CD4-positive, alpha-beta memory T cell (primary cell): Measurements from ENCODE around the gene INHBC. TPM values are rescaled to one million over a fixed set of nuclear protein-coding genes. Genes with fewer than 3 reads are reported as not detected.
"Not testable (repeated sequence)": the region's sequence is repeated elsewhere in the genome, so short reads cannot be mapped to it uniquely, and the experiment has no call there.

Experiments used
- CTCF ChIA-PET: fragments of 350-600 bp; sonication (Branson Sonifier 250); formaldehyde crosslinking; loops from one replicate; lab custom pipeline; 2021; ENCODE audit warnings: inconsistent platforms; ENCODE audit not compliant: partially characterized antibody; lab: Charles Lee
- POLR2A ChIA-PET: fragments of 350-600 bp; sonication (Branson Sonifier 250); formaldehyde crosslinking; loops from one replicate; lab custom pipeline; 2021; ENCODE audit not compliant: partially characterized antibody; lab: Charles Lee
- DNase-seq, 5 donors: peaks; one replicate each; pipeline versions ENCODE4 v3.0.0 to v3.0.0-alpha.2; 2020 to 2022; ENCODE audit warnings: mixed read lengths in 1 of 5
- H3K27ac ChIP-seq: one replicate; pipeline ENCODE4 v1.7.0; 2013; ENCODE audit warnings: low read depth, low read length
- H3K27me3 ChIP-seq: 2 replicates; pipeline ENCODE4 v1.7.0; 2013; ENCODE audit warnings: mild to moderate bottlenecking, low read length, moderate library complexity; ENCODE audit not compliant: insufficient read depth
- H3K36me3 ChIP-seq: 2 replicates; pipeline ENCODE4 v1.7.0; 2013; ENCODE audit warnings: mild to moderate bottlenecking, low read length, moderate library complexity; ENCODE audit not compliant: insufficient read depth
- H3K4me1 ChIP-seq: 2 replicates; pipeline ENCODE4 v1.7.0; 2013; ENCODE audit warnings: mild to moderate bottlenecking, low read length, moderate library complexity; ENCODE audit not compliant: insufficient read depth
- H3K4me3 ChIP-seq, 2 donors: one replicate each; pipeline ENCODE4 v1.7.0; 2013; ENCODE audit warnings: low read length in 2 of 2, mild to moderate bottlenecking in 1 of 2
- H3K9me3 ChIP-seq, 2 donors: one replicate each; pipeline ENCODE4 v1.7.0; 2013; ENCODE audit warnings: low read length in 2 of 2, control low read depth in 1 of 2; ENCODE audit not compliant: control insufficient read depth in 1 of 2
- H3K27ac Mint-ChIP-seq, 7 donors: one replicate each; pipeline ENCODE4 v1.8.0; 2020 to 2021; ENCODE audit warnings: mixed read lengths in 7 of 7, mild to moderate bottlenecking in 6 of 7, inconsistent platforms in 3 of 7, moderate library complexity in 3 of 7
- H3K27me3 Mint-ChIP-seq, 2 donors: one replicate each; pipeline ENCODE4 v1.8.0; 2020 to 2021; ENCODE audit warnings: mixed read lengths in 2 of 2
- H3K36me3 Mint-ChIP-seq, 2 donors: one replicate each; pipeline ENCODE4 v1.8.0; 2020 to 2021; ENCODE audit warnings: mixed read lengths in 2 of 2, inconsistent platforms in 1 of 2, mild to moderate bottlenecking in 1 of 2
- H3K4me1 Mint-ChIP-seq, 4 donors: one replicate each; pipeline ENCODE4 v1.8.0; 2020 to 2021; ENCODE audit warnings: mixed read lengths in 4 of 4, mild to moderate bottlenecking in 1 of 4
- H3K4me3 Mint-ChIP-seq, 8 donors: one replicate each; pipeline ENCODE4 v1.8.0; 2020 to 2021; ENCODE audit warnings: mixed read lengths in 8 of 8, mild to moderate bottlenecking in 7 of 8, moderate library complexity in 6 of 8, inconsistent platforms in 3 of 8
- H3K9me3 Mint-ChIP-seq, 8 donors: one replicate each; pipeline ENCODE4 v1.8.0; 2020 to 2021; ENCODE audit warnings: mixed read lengths in 8 of 8, mild to moderate bottlenecking in 5 of 8, inconsistent platforms in 3 of 8, moderate library complexity in 1 of 8
- intact Hi-C: fragments of 100-400 bp; cut with micrococcal nuclease; formaldehyde crosslinking; loops from one replicate; pipeline ENCODE4 v1.15.1; 2023
- polyA plus RNA-seq, 2 donors: library from polyadenylated mRNA; unstranded; fragments of 300-500 nt; fragmentation: Illumina TruSeq; gene quantifications; one replicate each; pipeline ENCODE4 v1.2.3, GENCODE V29; 2021
- total RNA-seq, 2 experiments: library from RNA; stranded (reverse); gene quantifications; one replicate each; pipeline ENCODE4 v1.2.3, GENCODE V29; 2021

INHBC gene
- total and polyA plus RNA-seq, 4 experiments from 2014 or later = not detected

- POLR2A ChIA-PET = interaction anchor here (6.3 kb wide), 1 partner anchor 15 kb away, joined by 75 read pairs; the partner anchor contains the start of gene ARHGAP9
- CTCF ChIA-PET = interaction anchor here (1.0 to 3.4 kb wide), 3 partner anchors 12 to 32 kb away, joined by 3 to 10 read pairs (median 4); partner anchors contain the start of genes ARHGAP9 and GLI1
- H3K4me3 Mint-ChIP-seq = peak overlapping the region in 3 of 8 donors; percentile 12 to 64 (median 13)
- Histone ChIP-seq H3K4me1 (peaks cover 23% of the 10 kb centered on the region), H3K9me3 (no peaks in the 10 kb centered on the region), H3K27me3 (no peaks in the 10 kb centered on the region), H3K4me3 (no peak overlapping the region), H3K36me3 (peaks cover 29% of the 10 kb centered on the region), H3K27ac (no peak overlapping the region)
- H3K36me3 Mint-ChIP-seq = peaks cover 30 to 47% of the 10 kb centered on the region in 2 donors
- H3K9me3 Mint-ChIP-seq = peaks cover 0 to 3% (median 0%) of the 10 kb centered on the region in 8 donors
- H3K27me3 Mint-ChIP-seq = no peaks in the 10 kb centered on the region
- peaks cover 18 to 38% (median 24%) of the 10 kb centered on the region in 4 donors for H3K4me1 Mint-ChIP-seq
- H3K27ac Mint-ChIP-seq = peak overlapping the region; percentile 30 to 86 (median 68)
- DNase-seq = peak in 1 of 5 donors; percentile 19
- intact Hi-C loops = no loop called here
These were observed 57.1 kb downstream of the INHBC start for GRCh38 chr12:57491393-57492280.

- H3K27me3 Mint-ChIP-seq, H3K9me3 Mint-ChIP-seq, H3K9me3 ChIP-seq, H3K4me1 ChIP-seq, H3K27ac ChIP-seq, POLR2A ChIA-PET, DNase-seq, H3K4me3 Mint-ChIP-seq, H3K27ac Mint-ChIP-seq, intact Hi-C loops, CTCF ChIA-PET, H3K4me3 ChIP-seq, H3K27me3 ChIP-seq: not testable (repeated sequence)
- H3K36me3 ChIP-seq = peaks cover 46% of the 10 kb centered on the region
- Mint-ChIP-seq H3K36me3 (peaks cover 46 to 54% of the 10 kb centered on the region in 2 donors), H3K4me1 (peaks cover 0 to 17% (median 10%) of the 10 kb centered on the region in 4 donors)
These were observed 60.6 kb downstream of the INHBC start for GRCh38 chr12:57495051-57495701.

GRCh38 chr12:57496822-57497221 is 62.2 kb downstream of the INHBC start:
- no peak overlapping the region for H3K4me3 Mint-ChIP-seq
- intact Hi-C loops = no loop called here
- DNase-seq = no peak
- H3K9me3 Mint-ChIP-seq = no peaks in the 10 kb centered on the region
- Histone ChIP-seq H3K27me3 (no peaks in the 10 kb centered on the region), H3K27ac (no peak overlapping the region), H3K4me1 (no peaks in the 10 kb centered on the region), H3K36me3 (peaks cover 47% of the 10 kb centered on the region), H3K9me3 (no peaks in the 10 kb centered on the region), H3K4me3 (no peak overlapping the region)
- ChIA-PET CTCF (interaction anchor here (0.7 to 1.3 kb wide), 4 partner anchors 17 to 267 kb away, joined by 3 to 4 read pairs (median 3); partner anchors contain the start of gene ARHGAP9), POLR2A (interaction anchor here (0.8 to 1.6 kb wide), 4 partner anchors 9 to 30 kb away, joined by 3 to 4 read pairs (median 3); partner anchors contain the start of gene ARHGAP9)
- no peaks in the 10 kb centered on the region for H3K27me3 Mint-ChIP-seq
- peak overlapping the region in 3 of 7 donors; percentile 33 to 45 (median 39) for H3K27ac Mint-ChIP-seq
- peaks cover 0 to 11% (median 7%) of the 10 kb centered on the region in 4 donors for H3K4me1 Mint-ChIP-seq
- H3K36me3 Mint-ChIP-seq = peaks cover 47 to 56% of the 10 kb centered on the region in 2 donors

GRCh38 chr12:57497223-57498131 is 62.9 kb downstream of the INHBC start:
- ChIA-PET POLR2A (interaction anchor here (1.1 to 1.6 kb wide), 4 partner anchors 17 to 31 kb away, joined by 3 to 4 read pairs (median 3); partner anchors contain the start of gene ARHGAP9), CTCF (interaction anchor here (0.7 to 1.3 kb wide), 4 partner anchors 18 to 267 kb away, joined by 3 to 4 read pairs (median 3); partner anchors contain the start of gene ARHGAP9)
- H3K4me1 ChIP-seq = no peaks in the 10 kb centered on the region
- H3K36me3 ChIP-seq = peaks cover 52% of the 10 kb centered on the region
- Mint-ChIP-seq H3K4me3 (no peak overlapping the region), H3K27me3 (no peaks in the 10 kb centered on the region), H3K36me3 (peaks cover 49 to 57% of the 10 kb centered on the region in 2 donors), H3K27ac (peak overlapping the region in 6 of 7 donors; percentile 16 to 55 (median 41)), H3K9me3 (no peaks in the 10 kb centered on the region), H3K4me1 (peaks cover 0 to 11% (median 9%) of the 10 kb centered on the region in 4 donors)
- no peaks in the 10 kb centered on the region for H3K9me3 ChIP-seq
- no peak overlapping the region for H3K27ac ChIP-seq
- no peaks in the 10 kb centered on the region for H3K27me3 ChIP-seq
- intact Hi-C loops = no loop called here
- no peak for DNase-seq
- no peak overlapping the region for H3K4me3 ChIP-seq

GRCh38 chr12:57498132-57498502 is 63.5 kb downstream of the INHBC start:
- Histone ChIP-seq H3K9me3 (no peaks in the 10 kb centered on the region), H3K36me3 (peaks cover 48% of the 10 kb centered on the region), H3K4me1 (no peaks in the 10 kb centered on the region), H3K27me3 (no peaks in the 10 kb centered on the region), H3K4me3 (no peak overlapping the region), H3K27ac (no peak overlapping the region)
- H3K9me3 Mint-ChIP-seq = no peaks in the 10 kb centered on the region
- no peak overlapping the region for H3K4me3 Mint-ChIP-seq
- H3K4me1 Mint-ChIP-seq = peaks cover 0 to 9% (median 7%) of the 10 kb centered on the region in 4 donors
- POLR2A ChIA-PET = interaction anchor here (1.1 to 1.4 kb wide), 2 partner anchors 18 to 21 kb away, joined by 3 read pairs; partner anchors contain the start of gene ARHGAP9
- peak overlapping the region in 2 of 7 donors; percentile 35 to 76 for H3K27ac Mint-ChIP-seq
- intact Hi-C loops = no loop called here
- CTCF ChIA-PET = no interaction called here
- DNase-seq = no peak
- H3K36me3 Mint-ChIP-seq = peaks cover 47 to 56% of the 10 kb centered on the region in 2 donors
- H3K27me3 Mint-ChIP-seq = no peaks in the 10 kb centered on the region

GRCh38 chr12:57498571-57498970 is 64.0 kb downstream of the INHBC start:
- Mint-ChIP-seq H3K4me1 (peaks cover 0 to 9% (median 7%) of the 10 kb centered on the region in 4 donors), H3K36me3 (peaks cover 47 to 60% of the 10 kb centered on the region in 2 donors), H3K4me3 (no peak overlapping the region), H3K9me3 (no peaks in the 10 kb centered on the region), H3K27me3 (no peaks in the 10 kb centered on the region), H3K27ac (peak overlapping the region in 6 of 7 donors; percentile 16 to 76 (median 40))
- ChIA-PET POLR2A (no interaction called here), CTCF (no interaction called here)
- DNase-seq = no peak
- Histone ChIP-seq H3K4me1 (no peaks in the 10 kb centered on the region), H3K9me3 (no peaks in the 10 kb centered on the region), H3K36me3 (peaks cover 48% of the 10 kb centered on the region), H3K27ac (no peak overlapping the region), H3K4me3 (no peak overlapping the region), H3K27me3 (no peaks in the 10 kb centered on the region)
- intact Hi-C loops = no loop called here
